Fibroblast of lung (primary cell): ENCODE results near the gene LAIR1. TPM values are rescaled to one million over a fixed set of nuclear protein-coding genes. Genes with fewer than 3 reads are reported as not detected.
"Not testable (repeated sequence)": the region's sequence is repeated elsewhere in the genome, so short reads cannot be mapped to it uniquely, and the experiment has no call there.

Source experiments
- DNase-seq, 2 donors: peaks; one replicate each; pipeline versions ENCODE4 v3.0.0 to v3.0.0-alpha.2; 2010; ENCODE audit warnings: low read depth in 2 of 2
- H2AFZ ChIP-seq: 2 replicates; pipeline ENCODE4 v1.5.1; 2012; ENCODE audit warnings: low read length, control low read depth, inconsistent platforms
- H3K27ac ChIP-seq: 2 replicates; pipeline ENCODE4 v1.5.1; 2011; ENCODE audit warnings: low read length, control low read depth; ENCODE audit not compliant: insufficient read depth
- H3K27me3 ChIP-seq: 2 replicates; pipeline ENCODE4 v1.5.1; 2011; ENCODE audit warnings: mild to moderate bottlenecking, low read length; ENCODE audit not compliant: control insufficient read depth, insufficient read depth
- H3K36me3 ChIP-seq: 2 replicates; pipeline ENCODE4 v1.5.1; 2011; ENCODE audit warnings: low read length; ENCODE audit not compliant: control insufficient read depth, insufficient read depth
- H3K4me1 ChIP-seq: 2 replicates; pipeline ENCODE4 v1.5.1; 2011; ENCODE audit warnings: low read length; ENCODE audit not compliant: control insufficient read depth, insufficient read depth; ENCODE audit errors: extremely low read depth
- H3K4me2 ChIP-seq: 2 replicates; pipeline ENCODE4 v1.5.1; 2011; ENCODE audit warnings: low read length, control low read depth; ENCODE audit not compliant: insufficient read depth; ENCODE audit errors: extremely low read depth
- H3K4me3 ChIP-seq, 4 experiments: fragments of 200-600 bp in 1 of 4; sonication (generic) in 1 of 4; replicated peaks in 1 of 4; 2 replicates each; pipeline ENCODE4 v1.5.1; 2011 to 2016; ENCODE audit warnings: low read length in 4 of 4, low read depth in 3 of 4, mild to moderate bottlenecking in 3 of 4, control low read depth in 2 of 4, inconsistent platforms in 1 of 4, mixed read lengths in 1 of 4; ENCODE audit not compliant: insufficient read depth in 1 of 4; ENCODE audit errors: control extremely low read depth in 1 of 4
- H3K79me2 ChIP-seq: 2 replicates; pipeline ENCODE4 v1.5.1; 2012; ENCODE audit warnings: mild to moderate bottlenecking, low read length, inconsistent platforms; ENCODE audit not compliant: control insufficient read depth, insufficient read depth
- H3K9ac ChIP-seq: 2 replicates; pipeline ENCODE4 v1.5.1; 2011; ENCODE audit warnings: mild to moderate bottlenecking, low read length, control low read depth; ENCODE audit not compliant: insufficient read depth
- H3K9me3 ChIP-seq: 2 replicates; pipeline ENCODE4 v1.5.1; 2012; ENCODE audit warnings: low read depth, low read length; ENCODE audit not compliant: control insufficient read depth, insufficient read depth
- H4K20me1 ChIP-seq: 2 replicates; pipeline ENCODE4 v1.5.1; 2011; ENCODE audit warnings: low read length; ENCODE audit not compliant: control insufficient read depth, insufficient read depth; ENCODE audit errors: extremely low read depth
- CTCF ChIP-seq, 2 donors: IDR thresholded peaks in 1 of 2; conservative IDR thresholded peaks in 1 of 2; 1 replicate in 1 of 2; 2 replicates in 1 of 2; pipeline ENCODE4 v1.5.1; 2011 to 2012; ENCODE audit warnings: low read length in 2 of 2, control low read depth in 1 of 2, inconsistent platforms in 1 of 2, low read depth in 1 of 2, mild to moderate bottlenecking in 1 of 2
- EZH2 ChIP-seq: IDR thresholded peaks from 2 replicates; pipeline ENCODE4 v1.5.1; 2012; ENCODE audit warnings: low read length, control low read depth, mild to moderate bottlenecking; ENCODE audit errors: missing control alignments
- polyA plus RNA-seq, 2 donors: library from polyadenylated mRNA; depleted of rRNA in 1 of 2; stranded (reverse) in 1 of 2; unstranded in 1 of 2; fragments of >200 nt; gene quantifications; 2 replicates each; pipeline ENCODE4 v1.2.1, GENCODE V29; 2011 to 2012; ENCODE audit warnings: missing spikeins in 1 of 2
- total RNA-seq: library from RNA; depleted of rRNA; stranded (reverse); fragments of >200 nt; gene quantifications from 2 replicates; pipeline ENCODE4 v1.2.1, GENCODE V29; 2014

LAIR1 gene
- total and polyA plus RNA-seq, 2 donors (not counting 1 experiment from before 2014, with no cell fraction given): not detected

- Histone ChIP-seq H3K9me3 (no peaks in the 10 kb centered on the region), H3K9ac (no peak overlapping the region), H2AFZ (no peak overlapping the region), H3K4me2 (no peak overlapping the region), H3K4me1 (no peaks in the 10 kb centered on the region), H3K79me2 (no peaks in the 10 kb centered on the region), H3K27ac (no peak overlapping the region), H3K36me3 (no peaks in the 10 kb centered on the region), H3K4me3 (no peak overlapping the region), H4K20me1 (no peaks in the 10 kb centered on the region), H3K27me3 (no peaks in the 10 kb centered on the region)
- TF ChIP-seq EZH2 (no peak), CTCF (conservative IDR thresholded peaks at IDR 0.05 in 1 of 2, IDR thresholded peaks at IDR 0.05 in 1 of 2; ENCODE audit: low read depth in 1 of 2, low read length in 2 of 2) (no peak)
- no peak for DNase-seq
Measured at GRCh38 chr19:54369082-54369687, 4.5 kb upstream of the LAIR1 start.

GRCh38 chr19:54366811-54367210, 2.1 kb upstream of the LAIR1 start:
- Histone ChIP-seq H3K4me2 (no peak overlapping the region), H3K4me3 (no peak overlapping the region), H3K9ac (no peak overlapping the region), H3K27ac (no peak overlapping the region), H3K4me1 (no peaks in the 10 kb centered on the region), H3K27me3 (no peaks in the 10 kb centered on the region), H3K9me3 (no peaks in the 10 kb centered on the region), H4K20me1 (no peaks in the 10 kb centered on the region), H2AFZ (no peak overlapping the region), H3K36me3 (no peaks in the 10 kb centered on the region), H3K79me2 (no peaks in the 10 kb centered on the region)
- no peak for DNase-seq
- no peak for TF ChIP-seq CTCF (conservative IDR thresholded peaks at IDR 0.05 in 1 of 2, IDR thresholded peaks at IDR 0.05 in 1 of 2; ENCODE audit: low read depth in 1 of 2, low read length in 2 of 2)
- no peak for TF ChIP-seq EZH2

GRCh38 chr19:54365798-54366197, 1.1 kb upstream of the LAIR1 start:
- not testable (repeated sequence) for DNase-seq, H3K27me3 ChIP-seq

GRCh38 chr19:54361680-54362422, 2.9 kb downstream of the LAIR1 start:
- not testable (repeated sequence) for H4K20me1 ChIP-seq, H3K27ac ChIP-seq, H3K79me2 ChIP-seq, H3K4me2 ChIP-seq, H3K4me1 ChIP-seq, H3K9me3 ChIP-seq, H3K9ac ChIP-seq, DNase-seq, H3K27me3 ChIP-seq, H2AFZ ChIP-seq, H3K4me3 ChIP-seq, H3K36me3 ChIP-seq

More at GRCh38 chr19:54365798-54366197, 1.1 kb upstream of the LAIR1 start:
- not testable (repeated sequence) for H3K4me1 ChIP-seq, H3K27ac ChIP-seq, H3K36me3 ChIP-seq, H2AFZ ChIP-seq, H3K9ac ChIP-seq, H3K4me3 ChIP-seq, H3K9me3 ChIP-seq, H3K4me2 ChIP-seq, H3K79me2 ChIP-seq, H4K20me1 ChIP-seq

DNA sequence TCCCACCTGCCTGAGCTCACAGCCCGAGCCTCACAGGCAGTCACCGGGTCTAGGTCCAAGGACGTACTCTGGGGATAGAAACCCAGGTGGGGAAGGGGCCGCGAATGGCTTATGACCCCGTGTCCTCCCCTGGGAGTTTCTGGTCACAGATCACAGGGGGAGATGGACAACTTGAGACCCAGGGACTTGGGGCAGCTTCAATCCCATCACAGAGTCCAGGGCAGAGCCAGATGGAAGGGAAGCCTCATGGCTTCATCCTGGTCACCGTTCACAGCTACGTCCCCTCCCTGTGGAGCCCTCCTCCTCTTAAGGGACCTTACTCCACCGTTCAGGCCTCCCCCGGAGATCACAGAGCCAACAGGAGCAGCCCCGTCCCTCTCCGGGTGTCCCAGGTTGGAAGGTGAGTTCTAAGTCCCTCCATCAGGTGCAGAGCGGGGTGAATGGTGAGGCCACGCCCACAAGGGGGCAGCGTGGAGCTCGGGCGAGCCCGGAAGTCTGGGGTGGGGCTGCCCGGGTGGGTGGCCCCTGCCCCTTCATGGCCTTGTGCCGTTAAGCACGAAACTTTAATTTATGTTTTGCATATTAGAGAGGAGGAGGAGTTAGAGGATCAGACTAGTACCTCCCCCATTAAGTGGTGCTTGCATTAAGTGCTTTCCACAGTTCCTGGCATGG, 5.4 kb downstream of the LAIR1 start:
- not testable (repeated sequence) for H2AFZ ChIP-seq, H3K4me1 ChIP-seq, DNase-seq, H3K4me3 ChIP-seq, H3K9me3 ChIP-seq, H3K9ac ChIP-seq, H4K20me1 ChIP-seq, H3K4me2 ChIP-seq, H3K27me3 ChIP-seq, H3K27ac ChIP-seq, H3K36me3 ChIP-seq, H3K79me2 ChIP-seq
